ENCODE measurements around the gene PPP1R3D.

- no peak for TF ChIP-seq CTCF (IDR thresholded peaks at IDR 0.05)
- TF ChIP-seq POLR2A (IDR thresholded peaks at IDR 0.05): no peak
These were observed 29.1 kb downstream of the PPP1R3D start for GRCh38 chr20:59911041-59911440.

Data from thyroid gland (tissue), 4 donors.